Ishikawa (cell line): ENCODE results near the gene GIT2.

Experiments
- CEBPB ChIP-seq: IDR thresholded peaks from 2 replicates; pipeline ENCODE4 v1.6.1; 2012
- CREB1 ChIP-seq: IDR thresholded peaks from 2 replicates; pipeline ENCODE4 v1.6.1; 2012; ENCODE audit warnings: low read depth
- EGR1 ChIP-seq: IDR thresholded peaks from 2 replicates; pipeline ENCODE4 v1.6.1; 2012
- EP300 ChIP-seq: IDR thresholded peaks from 2 replicates; pipeline ENCODE4 v1.6.1; 2012; ENCODE audit warnings: borderline replicate concordance
- NFIC ChIP-seq: IDR thresholded peaks from 2 replicates; pipeline ENCODE4 v1.6.1; 2012
- RAD21 ChIP-seq: IDR thresholded peaks from 2 replicates; pipeline ENCODE4 v1.6.1; 2012; ENCODE audit warnings: low read depth
- TAF1 ChIP-seq: IDR thresholded peaks from 2 replicates; pipeline ENCODE4 v1.6.1; 2012; ENCODE audit warnings: low read depth, mild to moderate bottlenecking
- TF ChIP-seq, protein P1 (sequence below): IDR thresholded peaks from 2 replicates; pipeline ENCODE4 v1.6.1; 2012

DNA sequence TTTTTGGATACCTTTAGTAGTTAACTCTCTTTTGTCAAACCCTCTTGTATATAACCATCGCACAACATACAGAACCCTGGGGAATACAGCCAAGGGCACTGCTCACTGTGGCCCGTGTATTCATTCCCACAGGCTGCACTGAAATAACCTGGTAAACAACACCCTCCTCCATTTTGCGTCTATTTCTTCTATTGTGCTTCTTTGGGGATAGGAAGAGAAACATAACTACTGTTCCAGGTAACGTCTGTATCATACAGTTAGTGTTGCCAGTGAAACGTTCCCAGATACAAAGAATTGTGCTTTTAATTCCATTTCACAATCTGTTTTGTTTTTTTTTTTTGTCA is 42.5 kb upstream of the GIT2 start:
- no peak for TF ChIP-seq TAF1
- TF ChIP-seq EGR1, result no peak
- TF ChIP-seq EP300, result no peak
- TF ChIP-seq CREB1, result no peak
- TF ChIP-seq RAD21, result no peak
- no peak for TF ChIP-seq CEBPB
- TF ChIP-seq NFIC, result no peak
- TF ChIP-seq, protein P1, sequence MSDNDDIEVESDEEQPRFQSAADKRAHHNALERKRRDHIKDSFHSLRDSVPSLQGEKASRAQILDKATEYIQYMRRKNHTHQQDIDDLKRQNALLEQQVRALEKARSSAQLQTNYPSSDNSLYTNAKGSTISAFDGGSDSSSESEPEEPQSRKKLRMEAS, result no peak
